NCI-H146 treated with DMSO at 0.1 percent for 48 hours (cell line): Measurements from ENCODE around the gene KIR2DL3.
A peak's percentile ranks its signal among the peaks of the same experiment; 100 is the strongest.
"Not testable (repeated sequence)": the region's sequence is repeated elsewhere in the genome, so short reads cannot be mapped to it uniquely, and the experiment has no call there.

Experiments used
- DNase-seq: peaks from one replicate; lab custom pipeline; 2025; ENCODE audit not compliant: unreplicated experiment; lab: John Stamatoyannopoulos, UW

KIR2DL3 gene

GRCh38 chr19:54738306-54738705 is at the start of gene KIR2DL3:
Gene KIR2DL3 (plus strand): TSS chr19:54738513. CDS start chr19:54738546, 33 bp downstream.
- DNase-seq: not testable (repeated sequence)

- no peak for DNase-seq
Observed at GRCh38 chr19:54691582-54692297, 46.6 kb upstream of the KIR2DL3 start.

GRCh38 chr19:54692298-54692615 is 46.1 kb upstream of the KIR2DL3 start:
- DNase-seq: no peak

- no peak for DNase-seq
Observed at GRCh38 chr19:54694648-54695047, 43.7 kb upstream of the KIR2DL3 start.

GRCh38 chr19:54696117-54696548 is 42.2 kb upstream of the KIR2DL3 start:
- no peak for DNase-seq

- DNase-seq: no peak
Observed at GRCh38 chr19:54696766-54697165, 41.5 kb upstream of the KIR2DL3 start.

- DNase-seq: not testable (repeated sequence)
Observed at GRCh38 chr19:54697716-54698115, 40.6 kb upstream of the KIR2DL3 start.

GRCh38 chr19:54704928-54705327 is 33.4 kb upstream of the KIR2DL3 start:
- no peak for DNase-seq

GRCh38 chr19:54707962-54708361 is 30.4 kb upstream of the KIR2DL3 start:
- DNase-seq: no peak

GRCh38 chr19:54708781-54709180 is 29.5 kb upstream of the KIR2DL3 start:
- DNase-seq: peak; percentile 3

- no peak for DNase-seq
Observed at GRCh38 chr19:54709212-54709948, 28.9 kb upstream of the KIR2DL3 start.

- not testable (repeated sequence) for DNase-seq
Observed at GRCh38 chr19:54709956-54710355, 28.4 kb upstream of the KIR2DL3 start.

- DNase-seq: no peak
Observed at GRCh38 chr19:54724142-54724541, 14.2 kb upstream of the KIR2DL3 start, which contains the start of gene KIR3DL3. Gene KIR3DL3 (plus strand): TSS chr19:54724442. CDS start chr19:54724497, 55 bp downstream.

GRCh38 chr19:54724644-54725043 is 13.7 kb upstream of the KIR2DL3 start:
- no peak for DNase-seq

GRCh38 chr19:54725321-54725720 is 13.0 kb upstream of the KIR2DL3 start:
- DNase-seq: no peak

- DNase-seq: no peak
Observed at GRCh38 chr19:54727562-54727961, 10.8 kb upstream of the KIR2DL3 start.

GRCh38 chr19:54728167-54728566 is 10.1 kb upstream of the KIR2DL3 start:
- DNase-seq: no peak

GRCh38 chr19:54729416-54730188 is 8.7 kb upstream of the KIR2DL3 start:
- DNase-seq: no peak

- no peak for DNase-seq
Observed at GRCh38 chr19:54731191-54731590, 7.1 kb upstream of the KIR2DL3 start.

GRCh38 chr19:54738715-54739114 is 402 bp downstream of the KIR2DL3 start:
- DNase-seq: no peak

- DNase-seq: no peak
Observed at GRCh38 chr19:54739587-54740497, 1.5 kb downstream of the KIR2DL3 start.
